ENCODE data around the gene LPP. TPM values are rescaled to one million over a fixed set of nuclear protein-coding genes. Genes with fewer than 3 reads are reported as not detected.

Gene LPP
- total RNA-seq, 1 donor from 2014 or later, result 132 TPM

DNA sequence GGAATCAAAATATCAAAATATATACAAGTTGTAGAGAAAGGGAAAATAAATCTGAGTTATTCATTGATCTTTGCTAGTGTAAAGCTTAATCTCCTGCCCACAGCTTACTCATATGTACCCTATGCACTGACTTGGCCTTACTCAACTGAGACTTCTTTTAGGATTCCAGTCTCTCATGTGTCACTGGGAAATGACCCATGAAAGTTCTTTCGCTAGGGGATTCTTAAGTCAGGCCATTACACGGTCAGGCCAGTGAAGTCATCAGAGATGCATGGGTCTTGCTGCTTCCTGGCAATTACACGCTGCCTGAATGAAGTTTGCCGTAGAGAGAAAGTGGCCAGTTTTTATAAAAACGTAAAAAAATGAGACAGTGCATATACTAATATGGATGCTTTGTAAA lies 20.7 kb upstream of the LPP start:
- Mint-ChIP-seq H3K4me1 (peaks cover 3% of the 10 kb centered on the region), H3K27ac (no peak overlapping the region), H3K4me3 (no peak overlapping the region), H3K36me3 (no peaks in the 10 kb centered on the region), H3K27me3 (ENCODE audit: low read depth) (peaks cover 15% of the 10 kb centered on the region), H3K9me3 (peaks cover 3% of the 10 kb centered on the region)
- DNase-seq (ENCODE audit: low spot score in 2 of 2, unreplicated experiment in 2 of 2), result no peak
- TF ChIP-seq, protein P1, sequence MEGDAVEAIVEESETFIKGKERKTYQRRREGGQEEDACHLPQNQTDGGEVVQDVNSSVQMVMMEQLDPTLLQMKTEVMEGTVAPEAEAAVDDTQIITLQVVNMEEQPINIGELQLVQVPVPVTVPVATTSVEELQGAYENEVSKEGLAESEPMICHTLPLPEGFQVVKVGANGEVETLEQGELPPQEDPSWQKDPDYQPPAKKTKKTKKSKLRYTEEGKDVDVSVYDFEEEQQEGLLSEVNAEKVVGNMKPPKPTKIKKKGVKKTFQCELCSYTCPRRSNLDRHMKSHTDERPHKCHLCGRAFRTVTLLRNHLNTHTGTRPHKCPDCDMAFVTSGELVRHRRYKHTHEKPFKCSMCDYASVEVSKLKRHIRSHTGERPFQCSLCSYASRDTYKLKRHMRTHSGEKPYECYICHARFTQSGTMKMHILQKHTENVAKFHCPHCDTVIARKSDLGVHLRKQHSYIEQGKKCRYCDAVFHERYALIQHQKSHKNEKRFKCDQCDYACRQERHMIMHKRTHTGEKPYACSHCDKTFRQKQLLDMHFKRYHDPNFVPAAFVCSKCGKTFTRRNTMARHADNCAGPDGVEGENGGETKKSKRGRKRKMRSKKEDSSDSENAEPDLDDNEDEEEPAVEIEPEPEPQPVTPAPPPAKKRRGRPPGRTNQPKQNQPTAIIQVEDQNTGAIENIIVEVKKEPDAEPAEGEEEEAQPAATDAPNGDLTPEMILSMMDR (IDR thresholded peaks at IDR 0.05; ENCODE audit: unreplicated experiment), result no peak

DNA sequence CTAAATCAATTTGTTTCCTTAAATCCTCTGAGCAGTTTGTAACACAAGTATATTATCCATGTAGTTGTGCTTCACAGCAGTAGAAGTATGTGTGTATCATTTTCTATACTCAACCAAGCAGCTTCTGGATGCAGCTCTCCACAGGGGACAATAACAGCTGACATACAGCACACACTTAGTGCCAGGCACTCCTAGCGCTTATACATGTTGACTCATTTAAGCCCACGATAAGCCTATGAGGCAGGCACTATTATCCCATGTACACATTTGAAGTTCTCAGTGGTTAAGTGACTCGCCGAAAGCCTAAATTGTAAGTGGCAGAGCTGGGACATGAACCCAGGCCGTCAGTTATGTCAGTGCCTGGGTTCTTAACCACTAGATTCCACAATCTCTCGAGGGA lies 20.3 kb upstream of the LPP start:
- no peak overlapping the region for H3K4me3 Mint-ChIP-seq
- DNase-seq (ENCODE audit: low spot score in 2 of 2, unreplicated experiment in 2 of 2), result no peak
- no peak overlapping the region for H3K27ac Mint-ChIP-seq
- TF ChIP-seq, protein P1 (IDR thresholded peaks at IDR 0.05; ENCODE audit: unreplicated experiment), result no peak
- H3K9me3 Mint-ChIP-seq, result peaks cover 3% of the 10 kb centered on the region
- H3K36me3 Mint-ChIP-seq, result no peaks in the 10 kb centered on the region
- H3K27me3 Mint-ChIP-seq (ENCODE audit: low read depth), result peaks cover 19% of the 10 kb centered on the region
- peaks cover 3% of the 10 kb centered on the region for H3K4me1 Mint-ChIP-seq

DNA sequence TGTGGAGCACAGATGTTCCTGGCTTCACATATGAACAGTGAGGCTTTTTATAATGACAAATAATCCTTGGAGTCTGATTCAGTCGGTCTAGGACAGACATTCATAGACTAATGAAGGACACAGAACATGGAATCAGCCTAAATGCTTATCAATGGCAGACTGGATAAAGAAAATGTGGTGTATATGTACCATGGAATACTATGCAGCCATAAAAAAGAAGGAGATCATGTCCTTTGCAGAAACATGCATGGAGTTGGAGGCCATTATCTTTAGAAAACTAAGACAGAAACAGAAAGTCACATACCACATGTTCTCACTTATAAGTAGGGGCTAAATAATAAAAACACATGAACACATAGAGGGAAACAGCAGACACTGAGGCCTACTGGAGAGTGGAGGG lies 19.9 kb upstream of the LPP start:
- peaks cover 22% of the 10 kb centered on the region for H3K27me3 Mint-ChIP-seq (ENCODE audit: low read depth)
- no peak overlapping the region for H3K27ac Mint-ChIP-seq
- no peak for DNase-seq (ENCODE audit: low spot score in 2 of 2, unreplicated experiment in 2 of 2)
- TF ChIP-seq, protein P1 (IDR thresholded peaks at IDR 0.05; ENCODE audit: unreplicated experiment), result no peak
- no peak overlapping the region for H3K4me3 Mint-ChIP-seq
- H3K4me1 Mint-ChIP-seq, result peaks cover 3% of the 10 kb centered on the region
- no peaks in the 10 kb centered on the region for H3K36me3 Mint-ChIP-seq
- H3K9me3 Mint-ChIP-seq, result peaks cover 3% of the 10 kb centered on the region

DNA sequence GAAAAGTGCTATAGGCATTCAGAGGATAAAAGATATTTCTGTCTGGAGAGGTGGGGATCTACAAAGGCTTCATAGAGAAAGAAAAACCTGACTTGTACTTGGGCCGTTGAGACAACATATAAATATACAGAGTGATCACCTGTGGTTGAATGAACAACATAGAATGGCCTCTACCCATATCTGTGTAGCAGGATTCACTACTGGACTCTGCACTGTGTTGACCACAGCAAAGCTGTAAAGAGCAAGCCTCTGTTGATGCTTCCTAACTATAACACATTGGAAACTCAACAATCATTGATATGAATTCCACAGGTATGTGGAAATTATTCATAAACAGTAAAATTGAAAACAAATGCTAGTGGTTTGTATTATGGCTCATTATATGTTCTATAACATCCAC lies 19.1 kb upstream of the LPP start:
- Mint-ChIP-seq H3K36me3 (no peaks in the 10 kb centered on the region), H3K4me1 (peaks cover 3% of the 10 kb centered on the region), H3K27me3 (ENCODE audit: low read depth) (peaks cover 30% of the 10 kb centered on the region), H3K9me3 (peaks cover 3% of the 10 kb centered on the region), H3K4me3 (no peak overlapping the region), H3K27ac (no peak overlapping the region)
- no peak for DNase-seq (ENCODE audit: low spot score in 2 of 2, unreplicated experiment in 2 of 2)
- TF ChIP-seq, protein P1 (IDR thresholded peaks at IDR 0.05; ENCODE audit: unreplicated experiment), result no peak

DNA sequence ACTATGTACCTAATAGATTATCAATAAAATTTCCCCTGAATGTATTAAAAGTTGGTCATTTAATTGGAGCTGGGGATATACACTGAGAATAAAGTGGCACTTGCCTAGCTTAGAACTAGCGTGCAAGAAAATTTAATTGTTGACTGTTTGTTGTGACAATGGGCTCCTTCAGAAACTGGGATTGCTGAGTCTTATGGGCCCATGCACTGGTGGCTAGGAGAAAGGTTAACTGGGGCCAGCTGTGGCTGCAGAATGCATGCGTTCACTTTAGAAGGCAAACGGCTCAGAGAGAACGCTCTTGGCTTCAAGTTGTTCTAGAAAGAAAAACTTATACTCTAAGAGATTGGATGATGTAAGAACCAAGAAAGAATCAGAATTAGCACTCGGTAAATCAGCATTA lies 18.7 kb upstream of the LPP start:
- Mint-ChIP-seq H3K27me3 (ENCODE audit: low read depth) (peaks cover 34% of the 10 kb centered on the region), H3K27ac (no peak overlapping the region)

More for the DNA sequence above, 18.7 kb upstream of the LPP start:
- no peak for DNase-seq (ENCODE audit: low spot score in 2 of 2, unreplicated experiment in 2 of 2)
- peaks cover 3% of the 10 kb centered on the region for H3K4me1 Mint-ChIP-seq
- TF ChIP-seq, protein P1 (IDR thresholded peaks at IDR 0.05; ENCODE audit: unreplicated experiment), result no peak
- H3K9me3 Mint-ChIP-seq, result peaks cover 3% of the 10 kb centered on the region
- no peak overlapping the region for H3K4me3 Mint-ChIP-seq
- H3K36me3 Mint-ChIP-seq, result no peaks in the 10 kb centered on the region

Measured in mesothelial cell of epicardium (in vitro differentiated cells).